TTC549 (cell line): ENCODE measurements around the gene EPAS1.

Experiments used
- FAIRE-seq: peaks from 2 replicates; lab custom pipeline; 2012; peaks lifted over from hg19 to GRCh38; lab: Jason Lieb, UNC

Gene EPAS1

GRCh38 chr2:46325182-46325928 is 28.1 kb downstream of the EPAS1 start:
- no peak for FAIRE-seq

- no peak for FAIRE-seq
These were observed 29.2 kb downstream of the EPAS1 start for GRCh38 chr2:46326231-46326980.

GRCh38 chr2:46327627-46328026 is 30.4 kb downstream of the EPAS1 start:
- FAIRE-seq = no peak

GRCh38 chr2:46328291-46328690 is 31.1 kb downstream of the EPAS1 start:
- FAIRE-seq = no peak

- FAIRE-seq = no peak
These were observed 31.6 kb downstream of the EPAS1 start for GRCh38 chr2:46328829-46329228.

GRCh38 chr2:46329340-46329739 is 32.1 kb downstream of the EPAS1 start:
- FAIRE-seq = no peak

GRCh38 chr2:46329803-46330775 is 32.9 kb downstream of the EPAS1 start:
- FAIRE-seq = no peak

- FAIRE-seq = no peak
These were observed 34.0 kb downstream of the EPAS1 start for GRCh38 chr2:46331109-46331766.

GRCh38 chr2:46332686-46333281 is 35.6 kb downstream of the EPAS1 start:
- no peak for FAIRE-seq

GRCh38 chr2:46333912-46334311 is 36.7 kb downstream of the EPAS1 start:
- FAIRE-seq = no peak

GRCh38 chr2:46334389-46335271 is 37.4 kb downstream of the EPAS1 start:
- FAIRE-seq = no peak

- FAIRE-seq = no peak
These were observed 38.4 kb downstream of the EPAS1 start for GRCh38 chr2:46335391-46336282.

- FAIRE-seq = no peak
These were observed 39.2 kb downstream of the EPAS1 start for GRCh38 chr2:46336283-46336959.

GRCh38 chr2:46337208-46337994 is 40.2 kb downstream of the EPAS1 start:
- no peak for FAIRE-seq

- FAIRE-seq = no peak
These were observed 41.5 kb downstream of the EPAS1 start for GRCh38 chr2:46338674-46339073.

GRCh38 chr2:46339200-46339599 is 42.0 kb downstream of the EPAS1 start:
- FAIRE-seq = no peak

- no peak for FAIRE-seq
These were observed 42.7 kb downstream of the EPAS1 start for GRCh38 chr2:46339676-46340459.
